RWPE1 (cell line): ENCODE data around the gene TOPBP1.
"Not testable (repeated sequence)": the region's sequence is repeated elsewhere in the genome, so short reads cannot be mapped to it uniquely, and the experiment has no call there.

Source experiments
- CTCF ChIA-PET: fragments of 350-600 bp; sonication (Branson Sonifier 250); formaldehyde crosslinking; extraction: SDS; loops from one replicate; lab custom pipeline; 2021; lab: Yijun Ruan, JAX
- POLR2A ChIA-PET: fragments of 400-600 bp; formaldehyde crosslinking; extraction: SDS; loops from one replicate; lab custom pipeline; 2020; ENCODE audit warnings: antibody characterized with exemption; ENCODE audit not compliant: low non-redundant PET; lab: Yijun Ruan, JAX
- DNase-seq: peaks from one replicate; pipeline ENCODE4 v3.0.0; 2012; ENCODE audit warnings: low spot score
- H3K27ac ChIP-seq: fragments of 450-650 bp; 2 replicates; pipeline ENCODE4 v1.5.1; 2017
- TF ChIP-seq, protein P1 (sequence below): fragments of 450-650 bp; conservative IDR thresholded peaks from 2 replicates; pipeline ENCODE4 v1.5.1; 2017; ENCODE audit warnings: low read depth, mild to moderate bottlenecking

TOPBP1 gene

DNA sequence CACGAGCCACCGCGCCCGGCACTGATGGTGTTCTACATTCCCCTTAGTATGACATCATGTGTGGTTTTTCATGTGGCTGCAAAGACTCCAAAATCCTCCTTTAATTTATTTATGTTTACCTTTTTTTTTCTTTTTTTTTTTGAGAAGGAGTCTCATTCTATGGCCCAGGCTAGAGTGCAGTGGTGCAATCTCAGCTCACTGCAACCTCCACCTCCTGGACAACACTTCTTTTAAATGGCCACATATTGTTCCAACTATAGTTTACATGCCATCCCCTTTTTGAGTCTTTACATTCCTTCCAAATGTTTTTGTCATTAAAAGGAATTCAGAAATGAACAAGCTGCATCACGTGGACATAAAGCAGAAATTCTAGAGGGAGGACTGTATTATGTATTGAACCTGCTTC is 98.6 kb downstream of the TOPBP1 start:
- ChIA-PET CTCF (interaction anchor here (0.9 kb wide), 1 partner anchor 16 kb away, joined by 5 read pairs; no protein-coding TSS in a partner anchor), POLR2A (no interaction called here)
- TF ChIP-seq, protein P1, sequence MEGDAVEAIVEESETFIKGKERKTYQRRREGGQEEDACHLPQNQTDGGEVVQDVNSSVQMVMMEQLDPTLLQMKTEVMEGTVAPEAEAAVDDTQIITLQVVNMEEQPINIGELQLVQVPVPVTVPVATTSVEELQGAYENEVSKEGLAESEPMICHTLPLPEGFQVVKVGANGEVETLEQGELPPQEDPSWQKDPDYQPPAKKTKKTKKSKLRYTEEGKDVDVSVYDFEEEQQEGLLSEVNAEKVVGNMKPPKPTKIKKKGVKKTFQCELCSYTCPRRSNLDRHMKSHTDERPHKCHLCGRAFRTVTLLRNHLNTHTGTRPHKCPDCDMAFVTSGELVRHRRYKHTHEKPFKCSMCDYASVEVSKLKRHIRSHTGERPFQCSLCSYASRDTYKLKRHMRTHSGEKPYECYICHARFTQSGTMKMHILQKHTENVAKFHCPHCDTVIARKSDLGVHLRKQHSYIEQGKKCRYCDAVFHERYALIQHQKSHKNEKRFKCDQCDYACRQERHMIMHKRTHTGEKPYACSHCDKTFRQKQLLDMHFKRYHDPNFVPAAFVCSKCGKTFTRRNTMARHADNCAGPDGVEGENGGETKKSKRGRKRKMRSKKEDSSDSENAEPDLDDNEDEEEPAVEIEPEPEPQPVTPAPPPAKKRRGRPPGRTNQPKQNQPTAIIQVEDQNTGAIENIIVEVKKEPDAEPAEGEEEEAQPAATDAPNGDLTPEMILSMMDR: no peak
- no peak for DNase-seq
- no peak overlapping the region for H3K27ac ChIP-seq

DNA sequence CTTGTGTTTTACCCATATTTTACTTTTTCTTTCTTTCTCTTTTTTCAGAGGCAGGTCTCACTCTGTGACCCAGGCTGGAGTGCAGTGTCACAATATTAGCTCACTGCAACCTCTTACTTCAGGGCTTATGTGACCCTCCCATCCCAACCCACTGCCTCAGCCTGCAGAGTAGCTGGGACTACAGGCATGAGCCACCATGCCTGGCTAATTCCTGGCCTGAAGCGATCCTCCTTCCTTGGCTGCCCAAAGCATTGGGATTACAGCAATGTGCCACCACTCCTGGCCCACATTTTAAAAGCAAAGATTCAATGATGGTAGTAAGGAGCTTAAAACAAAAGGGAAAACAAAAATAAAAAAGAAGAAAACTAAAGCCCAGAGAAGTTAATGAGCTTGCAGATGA is 99.4 kb downstream of the TOPBP1 start:
- ChIA-PET POLR2A (no interaction called here), CTCF (interaction anchor here (0.9 kb wide), 1 partner anchor 15 kb away, joined by 5 read pairs; no protein-coding TSS in a partner anchor)
- H3K27ac ChIP-seq: no peak overlapping the region
- TF ChIP-seq, protein P1: no peak
- DNase-seq: no peak

DNA sequence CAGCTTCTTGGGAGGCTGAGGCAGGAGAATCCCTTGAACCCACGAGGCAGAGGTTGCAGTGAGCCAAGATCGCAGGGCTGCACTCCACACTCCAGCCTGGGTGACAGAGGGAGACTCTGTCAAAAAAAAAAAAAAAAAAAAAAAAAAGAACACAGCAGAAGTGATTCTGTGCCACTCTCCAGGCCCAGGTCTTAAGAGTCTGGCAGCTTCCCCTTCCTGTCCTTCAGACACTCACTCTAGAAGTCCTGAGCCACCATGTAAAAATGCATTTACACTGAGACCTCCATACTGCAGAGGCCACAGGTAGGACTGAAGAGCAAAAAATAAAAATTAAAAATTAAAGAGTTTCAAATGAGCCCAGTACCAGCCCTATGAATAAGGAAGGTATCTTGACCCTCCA is 100.1 kb downstream of the TOPBP1 start:
- CTCF ChIA-PET: no interaction called here
- POLR2A ChIA-PET: no interaction called here

DNA sequence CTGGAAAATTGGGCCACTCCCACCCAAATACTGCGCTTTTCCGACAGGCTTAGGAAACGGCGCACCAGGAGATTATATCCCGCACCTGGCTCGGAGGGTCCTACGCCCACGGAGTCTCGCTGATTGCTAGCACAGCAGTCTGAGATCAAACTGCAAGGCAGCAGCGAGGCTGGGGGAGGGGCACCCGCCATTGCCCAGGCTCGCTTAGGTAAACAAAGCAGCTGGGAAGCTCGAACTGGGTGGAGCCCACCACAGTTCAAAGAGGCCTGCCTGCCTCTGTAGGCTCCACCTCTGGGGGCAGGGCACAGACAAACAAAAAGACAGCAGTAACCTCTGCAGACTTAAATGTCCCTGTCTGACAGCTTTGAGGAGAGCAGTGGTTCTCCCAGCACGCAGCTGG is 110.2 kb downstream of the TOPBP1 start:
- DNase-seq, CTCF ChIA-PET, H3K27ac ChIP-seq, POLR2A ChIA-PET: not testable (repeated sequence)

More for the DNA sequence above, 100.1 kb downstream of the TOPBP1 start:
- no peak for DNase-seq
- TF ChIP-seq, protein P1: no peak
- no peak overlapping the region for H3K27ac ChIP-seq
